Medulla oblongata (tissue), 1 donor: ENCODE data around the gene TRPV2.

Source experiments
- DNase-seq: peaks from one replicate; pipeline ENCODE4 v3.0.0-alpha.2; 2015; ENCODE audit errors: extremely low spot score

Gene TRPV2

DNA sequence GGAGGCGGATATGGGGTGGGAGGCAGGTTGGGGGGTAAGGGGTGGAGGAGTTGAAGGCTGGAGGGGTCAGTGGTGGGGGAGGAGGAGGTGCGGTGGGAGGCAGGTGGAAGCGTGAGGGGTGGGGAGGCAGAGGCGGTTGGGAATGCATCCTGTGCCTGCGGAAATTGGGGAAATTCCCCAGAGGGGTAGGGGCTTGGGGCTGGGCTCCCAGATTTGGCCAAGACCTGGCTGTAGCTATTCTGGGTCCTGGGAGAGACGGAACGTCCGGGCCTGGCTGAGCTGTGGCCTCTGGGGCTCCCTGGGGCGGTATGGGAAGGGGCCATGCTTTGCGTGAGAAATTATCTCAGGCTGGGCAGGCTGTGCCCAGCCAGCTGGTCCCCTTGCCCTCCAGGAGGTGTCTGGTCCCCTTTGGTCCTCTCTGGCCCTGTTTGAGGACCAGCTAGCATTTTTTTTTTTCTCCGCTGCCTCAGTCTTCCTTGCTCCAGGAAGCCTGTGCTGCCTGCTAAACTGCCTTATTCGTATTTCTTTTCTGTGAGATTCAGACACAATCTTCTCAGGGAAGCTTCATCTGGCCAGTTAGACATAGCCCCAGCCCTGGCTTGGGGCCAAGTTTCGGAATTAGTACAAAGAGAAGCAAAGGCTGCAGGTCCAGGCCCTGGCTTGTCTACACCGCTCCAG lies 7.3 kb upstream of the TRPV2 start:
- DNase-seq: peak; percentile 91

DNA sequence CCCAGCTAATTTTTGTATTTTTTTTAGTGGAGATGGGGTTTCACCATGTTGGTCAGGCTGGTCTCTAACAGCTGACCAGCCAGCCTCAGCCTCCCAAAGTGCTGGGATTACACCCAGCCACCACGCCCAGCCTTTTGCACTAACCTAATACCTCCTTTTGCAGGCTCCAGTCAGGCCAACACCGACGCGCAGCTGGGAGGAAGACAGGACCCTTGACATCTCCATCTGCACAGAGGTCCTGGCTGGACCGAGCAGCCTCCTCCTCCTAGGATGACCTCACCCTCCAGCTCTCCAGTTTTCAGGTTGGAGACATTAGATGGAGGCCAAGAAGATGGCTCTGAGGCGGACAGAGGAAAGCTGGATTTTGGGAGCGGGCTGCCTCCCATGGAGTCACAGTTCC lies 2.0 kb downstream of the TRPV2 start:
- DNase-seq: no peak

GRCh38 chr17:16417896-16418684 lies 2.7 kb downstream of the TRPV2 start:
- DNase-seq: no peak

DNA sequence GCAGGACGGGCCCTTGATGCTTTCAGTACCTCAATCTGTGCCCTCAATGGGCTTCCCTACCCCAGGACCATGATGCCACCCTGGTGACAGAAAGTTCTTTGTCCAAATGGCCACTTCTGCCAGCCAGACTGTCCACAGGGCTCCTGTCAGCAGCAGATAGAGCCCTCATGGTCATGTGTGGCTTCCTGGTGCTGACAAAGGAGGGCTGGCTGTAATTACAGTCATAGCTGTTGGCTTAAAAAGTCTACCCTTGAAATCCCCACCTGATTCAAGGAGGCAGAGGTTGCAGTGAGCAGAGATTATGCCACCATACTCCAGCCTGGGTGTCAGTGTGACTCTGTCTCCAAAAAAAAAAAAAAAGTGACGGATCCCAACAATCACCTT lies 3.3 kb downstream of the TRPV2 start:
- no peak for DNase-seq

GRCh38 chr17:16419074-16419928 lies 3.9 kb downstream of the TRPV2 start:
- no peak for DNase-seq

DNA sequence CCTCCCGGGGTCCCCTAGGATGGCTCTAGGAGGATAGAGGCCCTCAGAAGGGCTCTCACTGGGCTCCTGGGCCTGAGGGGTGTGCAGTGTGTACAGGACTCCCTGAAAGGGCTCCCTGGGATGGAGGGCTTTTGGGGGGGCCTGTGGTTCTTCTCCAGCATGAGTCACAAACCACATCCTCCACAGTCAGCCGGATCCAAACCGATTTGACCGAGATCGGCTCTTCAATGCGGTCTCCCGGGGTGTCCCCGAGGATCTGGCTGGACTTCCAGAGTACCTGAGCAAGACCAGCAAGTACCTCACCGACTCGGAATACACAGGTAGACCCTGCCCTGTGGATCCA lies 4.5 kb downstream of the TRPV2 start:
- DNase-seq: no peak

DNA sequence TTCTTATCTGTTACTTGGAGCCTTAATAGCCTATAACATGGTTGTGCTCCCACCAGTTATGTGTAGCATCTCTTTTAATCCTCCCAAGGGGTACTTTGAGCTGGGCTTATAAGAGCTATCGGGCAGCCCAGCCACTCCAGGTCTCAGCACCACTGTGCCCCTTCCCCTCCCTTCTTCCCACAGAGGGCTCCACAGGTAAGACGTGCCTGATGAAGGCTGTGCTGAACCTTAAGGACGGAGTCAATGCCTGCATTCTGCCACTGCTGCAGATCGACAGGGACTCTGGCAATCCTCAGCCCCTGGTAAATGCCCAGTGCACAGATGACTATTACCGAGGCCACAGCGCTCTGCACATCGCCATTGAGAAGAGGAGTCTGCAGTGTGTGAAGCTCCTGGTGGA lies 7.0 kb downstream of the TRPV2 start:
- no peak for DNase-seq

DNA sequence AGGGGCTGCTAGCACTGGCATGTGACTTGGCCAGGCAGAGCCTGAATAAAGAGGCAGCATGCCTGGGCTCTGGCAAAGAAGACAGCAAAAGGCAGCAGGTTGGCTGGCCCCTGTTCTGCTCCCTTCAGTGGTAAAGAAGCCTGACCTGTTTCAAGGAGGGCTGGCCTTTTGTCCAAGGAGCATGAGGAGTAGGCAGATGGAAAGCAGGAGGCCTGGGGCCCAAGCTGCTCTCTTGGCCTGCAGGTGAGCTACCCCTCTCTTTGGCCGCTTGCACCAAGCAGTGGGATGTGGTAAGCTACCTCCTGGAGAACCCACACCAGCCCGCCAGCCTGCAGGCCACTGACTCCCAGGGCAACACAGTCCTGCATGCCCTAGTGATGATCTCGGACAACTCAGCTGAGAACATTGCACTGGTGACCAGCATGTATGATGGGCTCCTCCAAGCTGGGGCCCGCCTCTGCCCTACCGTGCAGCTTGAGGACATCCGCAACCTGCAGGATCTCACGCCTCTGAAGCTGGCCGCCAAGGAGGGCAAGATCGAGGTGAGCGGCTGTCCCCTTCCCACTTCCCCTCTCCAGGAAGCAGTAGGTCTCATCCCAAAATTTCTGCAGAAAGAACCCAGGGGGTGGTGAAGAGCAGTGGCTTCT lies 8.0 kb downstream of the TRPV2 start:
- DNase-seq: no peak

GRCh38 chr17:16425202-16425601 lies 9.8 kb downstream of the TRPV2 start:
- no peak for DNase-seq

GRCh38 chr17:16425698-16426659 lies 10.6 kb downstream of the TRPV2 start:
- no peak for DNase-seq

DNA sequence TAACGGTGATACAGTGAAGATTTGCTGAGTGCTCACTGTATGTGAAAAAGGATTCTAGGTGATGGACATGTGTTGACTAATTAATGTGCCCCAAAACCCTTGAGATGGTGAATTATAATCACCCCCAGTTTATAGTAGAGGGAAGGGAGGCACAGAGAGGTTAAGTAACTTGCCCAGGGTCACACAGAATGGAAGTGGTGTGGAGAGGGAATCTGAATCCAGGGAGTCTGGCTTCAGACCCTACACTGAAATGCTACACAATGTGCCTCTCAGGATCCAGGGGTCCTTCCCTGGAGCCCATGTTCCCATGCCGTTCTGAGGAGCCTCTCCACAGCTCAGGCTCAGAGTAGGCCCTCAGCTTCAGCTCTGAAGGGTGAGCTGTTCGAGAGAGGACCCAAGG lies 11.6 kb downstream of the TRPV2 start:
- DNase-seq: no peak

DNA sequence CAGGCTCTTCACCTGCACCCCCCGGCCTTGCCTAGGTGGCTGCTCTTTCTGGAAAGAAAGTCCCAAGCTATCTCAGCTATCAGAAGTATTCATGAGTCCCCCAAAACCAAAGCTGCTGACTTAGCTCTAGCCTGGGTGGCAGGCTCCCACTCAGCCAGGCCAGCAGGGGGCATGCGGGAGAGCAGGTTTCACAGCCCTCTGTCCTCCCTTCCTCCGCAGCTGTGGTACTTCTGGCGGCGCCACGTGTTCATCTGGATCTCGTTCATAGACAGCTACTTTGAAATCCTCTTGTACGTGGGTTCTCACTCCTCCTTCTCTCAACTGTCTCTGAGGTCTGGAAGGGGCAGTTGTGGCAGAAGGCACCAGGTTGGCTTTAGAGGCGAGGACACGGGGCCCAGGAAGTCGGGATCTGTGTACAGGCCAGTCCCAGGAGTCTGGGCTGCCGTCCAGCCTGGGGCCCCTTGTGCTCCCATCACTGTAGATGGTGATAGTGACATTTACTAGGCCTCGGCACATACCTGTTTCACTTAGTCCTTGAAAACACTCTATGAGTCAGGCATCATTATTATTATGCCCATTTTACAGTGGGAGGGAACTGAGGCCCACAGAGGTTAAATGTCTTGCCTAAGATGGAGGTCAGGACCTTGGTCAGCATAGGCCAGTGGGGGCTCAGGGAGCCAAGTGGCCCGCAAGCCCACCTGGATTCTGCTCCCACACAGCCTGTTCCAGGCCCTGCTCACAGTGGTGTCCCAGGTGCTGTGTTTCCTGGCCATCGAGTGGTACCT lies 12.9 kb downstream of the TRPV2 start:
- DNase-seq: peak; percentile 58

DNA sequence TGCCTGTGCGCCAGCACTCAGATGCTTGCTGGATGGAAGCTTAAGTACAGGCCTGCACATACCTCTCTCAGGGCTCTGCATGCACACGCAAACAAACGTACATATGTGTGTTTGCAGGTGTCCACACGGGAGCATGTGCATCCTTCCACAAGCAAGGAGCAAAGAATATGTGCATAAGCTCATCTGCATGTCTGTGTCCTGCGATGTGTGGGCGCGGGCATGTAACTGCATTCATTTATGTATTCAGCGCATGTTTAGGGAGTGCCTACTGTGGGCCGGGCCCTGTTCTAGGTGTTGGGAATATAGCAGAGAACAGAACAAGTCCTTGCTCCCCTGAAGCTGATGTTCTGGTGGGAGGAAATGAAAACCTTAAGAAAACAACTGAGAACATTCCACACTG lies 13.7 kb downstream of the TRPV2 start:
- no peak for DNase-seq

DNA sequence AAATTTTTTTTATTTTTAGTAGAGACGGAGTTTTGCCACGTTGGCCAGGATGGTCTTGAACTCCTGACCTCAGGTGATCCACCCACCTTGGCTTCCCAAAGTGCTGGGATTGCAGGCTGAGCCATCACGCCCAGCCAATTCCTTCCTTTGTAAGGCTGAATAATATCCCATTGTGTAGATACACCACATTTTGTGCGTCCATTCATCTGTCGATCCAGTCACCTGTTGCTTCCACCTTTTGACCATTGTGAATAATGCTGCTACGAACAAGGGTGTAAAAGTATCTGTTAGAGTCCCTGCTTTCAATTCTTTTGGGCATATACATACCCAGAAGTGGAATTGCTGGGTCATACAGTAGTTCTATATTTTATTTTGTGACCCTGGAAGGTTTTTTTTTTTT lies 15.3 kb downstream of the TRPV2 start:
- DNase-seq: no peak

DNA sequence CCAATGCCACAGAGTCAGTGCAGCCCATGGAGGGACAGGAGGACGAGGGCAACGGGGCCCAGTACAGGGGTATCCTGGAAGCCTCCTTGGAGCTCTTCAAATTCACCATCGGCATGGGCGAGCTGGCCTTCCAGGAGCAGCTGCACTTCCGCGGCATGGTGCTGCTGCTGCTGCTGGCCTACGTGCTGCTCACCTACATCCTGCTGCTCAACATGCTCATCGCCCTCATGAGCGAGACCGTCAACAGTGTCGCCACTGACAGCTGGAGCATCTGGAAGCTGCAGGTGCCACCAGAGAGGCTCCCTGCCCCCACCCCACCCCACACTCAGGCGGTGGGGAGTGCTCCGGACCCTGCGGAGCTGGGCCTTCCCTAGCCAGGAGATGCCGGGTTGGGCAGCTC lies 16.6 kb downstream of the TRPV2 start:
- no peak for DNase-seq

GRCh38 chr17:16433514-16433913 lies 18.1 kb downstream of the TRPV2 start:
- no peak for DNase-seq

DNA sequence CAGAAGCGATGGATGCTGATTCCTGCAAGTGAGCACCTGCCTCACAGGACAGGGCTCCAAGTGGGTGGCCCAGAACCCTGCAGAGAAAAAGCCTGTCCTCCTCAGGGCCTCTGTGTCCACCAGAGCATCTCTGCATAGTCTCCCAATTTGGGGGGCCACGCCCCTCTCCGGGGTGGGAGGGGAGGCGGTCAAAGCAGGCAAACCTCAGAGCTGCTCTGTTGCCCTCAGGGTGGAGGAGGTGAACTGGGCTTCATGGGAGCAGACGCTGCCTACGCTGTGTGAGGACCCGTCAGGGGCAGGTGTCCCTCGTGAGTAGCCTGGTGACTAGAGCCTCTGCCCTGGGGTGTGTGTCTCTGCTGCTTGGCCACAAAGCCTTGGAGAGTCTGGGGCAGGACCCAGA lies 19.3 kb downstream of the TRPV2 start:
- DNase-seq: no peak

GRCh38 chr17:16435925-16436886 lies 20.8 kb downstream of the TRPV2 start:
- no peak for DNase-seq

DNA sequence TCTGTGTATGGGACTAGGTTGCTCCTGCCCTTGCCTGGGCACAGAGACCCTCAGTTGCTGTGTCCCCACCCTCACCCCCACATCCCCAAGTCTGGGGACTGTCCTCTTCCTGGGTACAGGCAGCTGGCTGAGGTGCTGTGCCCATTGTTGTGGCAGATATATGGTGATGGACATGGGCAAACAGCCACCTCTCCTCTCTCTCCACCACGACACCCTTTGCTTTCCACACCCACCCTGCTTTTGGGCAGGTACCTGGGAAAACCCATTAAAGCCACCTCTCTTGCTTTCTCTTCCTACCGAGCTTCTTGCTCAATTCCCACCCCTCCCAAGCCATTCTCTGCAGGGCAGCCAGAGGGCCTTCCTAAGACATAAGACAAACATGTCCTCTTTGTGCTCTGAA lies 21.7 kb downstream of the TRPV2 start:
- DNase-seq: no peak
